Measurements from ENCODE around the gene PLXNA2.

The PLXNA2 gene

DNA sequence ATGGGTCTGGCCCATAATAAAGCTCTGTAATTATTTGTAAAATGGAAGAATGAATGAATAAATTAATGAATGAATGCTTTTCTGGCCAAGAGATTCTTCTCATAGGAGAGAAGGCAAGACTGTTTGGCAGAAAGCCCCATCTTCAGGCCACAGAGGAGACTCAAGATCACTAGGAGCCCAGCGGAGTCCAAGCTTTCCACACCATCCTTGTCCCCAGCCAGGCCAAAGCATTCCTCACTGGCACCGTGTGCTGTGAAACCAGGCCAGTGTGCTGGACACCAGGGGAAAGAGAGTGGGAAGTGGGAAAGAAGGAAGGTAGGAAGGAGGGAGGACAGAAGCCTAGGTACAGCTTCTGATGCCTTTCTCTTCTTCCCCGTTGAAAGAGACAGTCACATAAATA is 86.4 kb downstream of the PLXNA2 start:
- DNase-seq = no peak

- DNase-seq = no peak
Measured at GRCh38 chr1:208156741-208157140, 87.4 kb downstream of the PLXNA2 start.

DNA sequence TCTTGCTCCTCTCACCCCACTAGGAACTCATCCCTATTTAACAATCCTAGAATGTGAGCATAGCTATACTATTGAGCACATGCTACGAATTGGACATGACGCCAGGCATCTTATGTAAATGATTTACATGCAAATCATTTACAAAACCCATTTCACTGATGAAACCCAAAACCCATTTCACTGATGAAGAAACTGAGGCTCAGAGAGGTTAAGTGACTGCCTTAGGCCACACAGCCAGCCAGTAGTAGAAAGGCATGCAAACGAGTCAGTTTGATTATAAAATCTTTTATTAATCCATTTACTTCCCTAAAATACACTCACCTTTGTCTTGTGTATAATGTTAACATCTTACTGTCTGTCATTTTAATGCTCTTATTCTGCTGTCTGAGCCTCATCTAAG is 87.9 kb downstream of the PLXNA2 start:
- no peak for DNase-seq

DNA sequence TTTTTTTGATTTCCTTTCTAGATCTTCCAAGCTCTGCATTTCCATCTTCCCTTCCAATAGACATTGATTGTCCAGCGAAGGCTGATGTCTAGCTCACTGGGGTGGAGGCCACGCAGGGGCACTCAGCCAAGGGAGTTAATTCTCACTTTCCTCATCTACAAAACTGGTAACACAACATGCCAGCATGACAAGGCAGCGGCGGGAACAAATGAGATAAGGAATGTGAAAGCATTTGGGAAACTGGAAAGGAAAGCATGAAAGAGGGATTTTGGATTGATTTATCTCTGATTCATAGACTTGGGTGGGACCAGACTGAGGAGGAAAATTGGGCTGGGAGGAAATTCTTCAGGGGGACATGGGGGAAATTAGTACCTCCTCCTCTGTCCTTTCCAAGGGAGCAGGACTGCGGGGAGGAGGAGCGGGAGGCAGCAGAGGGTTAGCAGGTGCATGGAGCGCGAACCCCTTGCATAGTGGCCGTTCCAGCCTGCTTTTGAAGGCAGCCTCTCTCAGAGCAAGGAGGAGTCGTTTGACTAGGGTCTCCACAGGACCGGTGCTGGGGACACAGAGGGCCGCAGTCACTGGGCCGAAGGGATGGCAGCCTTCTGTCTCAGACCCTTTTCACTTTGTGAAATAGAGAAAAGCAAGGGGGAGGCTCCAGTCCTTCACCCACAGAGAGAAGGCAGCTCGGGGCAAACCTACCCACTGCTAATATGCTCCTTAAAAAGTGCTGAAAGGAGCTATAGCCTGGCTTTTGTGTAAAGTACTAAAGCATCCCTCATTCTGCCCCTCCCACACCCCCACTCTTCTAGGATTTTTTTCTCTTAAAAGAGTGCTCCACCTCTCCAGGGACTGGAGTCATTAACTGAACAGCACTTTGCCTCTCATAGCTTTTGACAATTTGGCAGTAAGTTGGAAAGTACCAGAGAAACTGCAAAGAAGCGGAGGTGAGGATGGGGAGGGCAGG is 89.2 kb downstream of the PLXNA2 start:
- no peak for DNase-seq

DNA sequence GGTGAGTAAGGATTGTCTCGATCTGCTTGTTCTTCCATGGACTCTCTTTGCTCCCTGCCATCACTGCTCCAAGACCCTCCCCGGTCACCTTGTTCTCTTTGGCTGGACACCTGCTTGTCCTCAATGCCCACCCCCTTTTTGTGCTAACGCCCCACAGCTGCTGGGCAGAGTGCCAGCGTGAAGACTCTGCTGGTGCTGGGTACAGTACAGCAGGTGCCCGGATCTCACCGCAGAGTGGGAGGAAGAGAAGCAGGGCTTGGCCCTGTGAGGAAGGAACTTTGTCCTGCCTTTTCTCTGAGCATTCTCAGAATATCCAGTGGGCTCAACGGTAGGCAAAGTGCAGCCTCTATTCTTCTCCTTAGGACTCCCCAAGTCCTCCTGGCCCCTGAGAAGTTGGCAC is 90.1 kb downstream of the PLXNA2 start:
- DNase-seq = peak; percentile 90

DNA sequence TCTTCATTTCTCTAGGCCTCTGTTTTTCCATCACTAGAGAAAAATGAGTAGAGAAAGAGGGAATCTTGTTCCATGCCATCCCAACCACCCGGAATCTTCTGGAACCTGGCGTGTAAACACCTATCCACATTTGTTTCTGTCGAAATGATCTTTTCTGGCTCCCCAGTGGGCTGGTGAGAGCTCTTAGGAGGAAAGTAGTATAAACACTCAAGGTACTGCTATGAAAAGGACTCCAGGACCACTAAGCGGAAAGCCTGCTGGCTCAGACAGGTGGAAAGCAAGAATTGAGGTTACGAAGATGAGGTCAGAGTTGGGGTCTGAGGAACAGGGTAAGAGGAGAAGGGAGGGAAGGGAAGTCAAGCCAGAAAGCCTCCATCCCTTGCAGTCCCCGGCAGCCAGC is 90.8 kb downstream of the PLXNA2 start:
- no peak for DNase-seq

DNA sequence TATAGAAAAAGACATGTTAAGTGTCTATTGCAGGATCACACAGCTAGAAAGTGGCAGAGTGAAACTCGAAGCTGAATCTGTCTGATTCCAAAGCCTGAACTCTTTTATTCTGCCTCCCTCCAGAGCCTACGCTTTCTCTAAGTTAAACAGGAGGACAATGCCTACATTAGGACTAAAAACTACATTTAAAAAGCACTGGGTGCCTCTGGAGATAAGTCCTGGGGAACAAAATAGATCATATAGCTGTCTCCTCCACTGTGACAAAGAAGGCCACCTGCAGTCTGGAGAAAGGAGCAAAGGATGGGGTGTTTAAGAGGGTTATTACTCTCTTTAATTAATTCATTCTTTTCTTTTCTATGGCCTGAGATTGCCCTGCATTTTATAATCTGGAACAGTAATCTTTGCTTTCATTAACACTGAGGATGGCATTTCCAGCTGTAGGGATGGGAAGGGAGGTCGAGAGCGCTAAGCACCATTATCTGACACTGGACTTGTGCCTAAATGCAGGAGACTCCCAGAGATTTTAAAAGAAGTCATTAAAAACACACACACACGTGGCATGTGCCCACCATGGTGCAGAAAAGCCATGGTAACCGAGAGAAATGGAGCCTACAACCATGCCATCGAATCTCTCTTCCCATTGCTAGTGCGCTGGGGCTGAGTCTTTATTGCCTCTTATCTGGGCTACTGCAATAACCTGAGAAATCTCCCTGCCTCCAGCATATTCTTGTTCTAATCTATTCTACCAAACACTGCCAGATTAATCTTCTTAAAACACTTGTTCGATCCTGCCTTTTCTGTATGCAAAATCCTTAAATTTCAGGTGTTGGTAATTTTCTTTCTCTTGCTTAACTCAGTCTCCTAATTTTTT is 92.2 kb downstream of the PLXNA2 start:
- no peak for DNase-seq

GRCh38 chr1:208150833-208151458 is 93.2 kb downstream of the PLXNA2 start:
- DNase-seq = peak; percentile 36

- DNase-seq = peak; percentile 81
Measured at GRCh38 chr1:208149776-208150514, 94.2 kb downstream of the PLXNA2 start.

- DNase-seq = no peak
Measured at GRCh38 chr1:208149213-208149612, 95.0 kb downstream of the PLXNA2 start.

GRCh38 chr1:208148380-208148779 is 95.8 kb downstream of the PLXNA2 start:
- no peak for DNase-seq

DNA sequence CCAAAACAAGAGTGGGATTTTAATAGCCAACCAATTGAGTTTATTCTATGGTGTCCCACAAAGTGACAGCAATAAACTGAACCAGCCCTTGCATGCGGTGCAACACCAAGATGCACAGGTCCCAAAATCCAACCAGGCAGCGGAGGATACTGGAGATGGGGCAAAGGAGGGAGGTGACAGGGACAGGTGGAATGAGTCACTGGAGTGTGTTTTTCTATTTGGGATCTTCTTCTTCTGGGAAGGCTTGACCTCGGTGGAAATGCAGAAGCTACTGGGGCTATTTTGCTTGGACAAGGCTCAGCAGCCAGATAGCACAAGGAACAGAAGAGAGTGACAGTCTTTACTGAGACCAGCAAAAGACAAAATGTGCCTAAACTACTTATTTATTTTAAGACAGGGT is 97.5 kb downstream of the PLXNA2 start:
- no peak for DNase-seq

GRCh38 chr1:208145167-208145566 is 99.0 kb downstream of the PLXNA2 start:
- no peak for DNase-seq

GRCh38 chr1:208142590-208143382 is 101.4 kb downstream of the PLXNA2 start:
- no peak for DNase-seq

DNA sequence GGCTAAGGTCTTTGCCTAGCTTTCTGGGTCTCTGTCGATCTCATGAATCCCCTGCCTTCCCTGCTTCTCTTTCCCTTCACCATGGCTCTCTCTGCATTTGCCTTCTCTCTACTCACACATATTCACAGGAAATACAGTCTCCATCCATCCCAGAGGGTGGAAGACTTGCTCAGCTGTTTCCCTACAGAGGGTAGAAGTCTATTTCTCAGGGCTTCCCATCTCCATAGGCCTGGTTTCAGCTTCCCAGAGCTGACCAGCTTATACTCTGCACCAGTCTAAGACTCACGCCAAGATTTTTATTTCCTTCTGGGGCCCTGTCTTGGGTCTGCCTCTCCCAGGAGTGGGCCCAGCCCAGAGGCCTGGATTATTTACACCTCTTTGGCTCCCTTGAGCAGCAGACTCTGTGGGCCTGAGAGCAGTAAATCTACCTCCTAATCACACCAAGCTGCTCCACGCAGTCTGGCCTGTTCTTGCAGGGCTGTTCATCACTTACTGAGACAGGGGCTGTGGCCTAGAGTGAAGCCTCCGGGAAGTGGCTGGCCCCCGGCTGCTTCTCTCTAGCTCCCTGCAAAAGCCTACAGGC is 102.5 kb downstream of the PLXNA2 start:
- no peak for DNase-seq

- no peak for DNase-seq
Measured at GRCh38 chr1:208139434-208140045, 104.6 kb downstream of the PLXNA2 start.

GRCh38 chr1:208137193-208137592 is 107.0 kb downstream of the PLXNA2 start:
- DNase-seq = peak; percentile 74

- DNase-seq = no peak
Measured at GRCh38 chr1:208136459-208137182, 107.6 kb downstream of the PLXNA2 start.

DNA sequence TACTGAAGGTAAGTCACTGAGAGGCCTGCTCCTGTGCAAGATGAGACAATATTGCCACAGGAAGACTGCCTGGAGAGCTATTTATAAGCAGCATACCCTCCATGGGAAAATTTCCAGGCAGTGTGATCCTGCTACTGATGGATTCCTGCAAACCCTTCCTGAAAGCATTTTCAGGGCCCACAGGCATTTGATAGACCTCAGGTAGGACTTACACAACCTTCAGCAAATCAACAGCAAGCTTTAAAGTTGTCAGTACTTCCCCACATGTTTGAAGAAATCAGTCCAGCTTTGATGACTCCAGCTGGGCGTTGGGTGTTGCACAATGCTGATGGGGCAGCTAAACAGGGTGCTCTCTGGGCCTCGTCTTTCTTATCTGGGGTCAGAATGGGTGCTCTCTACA is 108.8 kb downstream of the PLXNA2 start:
- no peak for DNase-seq

DNA sequence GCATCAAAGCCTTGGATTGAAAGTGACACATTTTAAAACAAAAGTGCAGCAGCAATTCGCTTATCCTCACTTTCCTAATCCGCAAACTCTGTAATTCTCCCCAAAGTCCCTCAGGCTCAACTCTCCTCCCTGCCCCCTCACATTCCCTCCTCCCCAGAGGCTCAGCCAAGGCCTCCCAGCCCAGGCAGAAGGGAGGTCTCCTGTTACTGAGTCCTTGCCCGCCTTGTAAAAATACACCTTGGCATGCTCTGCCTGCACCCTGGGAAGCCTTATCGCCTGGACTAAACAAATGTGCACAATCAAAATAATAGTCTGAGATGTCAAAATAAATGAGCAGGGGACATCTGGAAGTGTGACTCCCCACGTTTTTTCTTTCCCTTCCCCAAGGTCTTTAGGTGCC is 109.7 kb downstream of the PLXNA2 start:
- DNase-seq = peak; percentile 33
